Stomach (tissue), 4 donors: ENCODE data around the gene KLF17.

Source experiments
- CTCF ChIP-seq, 7 experiments: fragments of 450-650 bp in 4 of 7; fragments of 200-600 bp in 3 of 7; sonication (generic) in 3 of 7; IDR thresholded peaks; one replicate each; pipeline ENCODE4 v1.5.1; 2016 to 2019; ENCODE audit warnings: antibody characterized with exemption in 7 of 7, control low read depth in 2 of 7, mild to moderate bottlenecking in 1 of 7
- POLR2A ChIP-seq, 4 donors: fragments of 450-650 bp; IDR thresholded peaks; one replicate each; pipeline ENCODE4 v1.6.1; 2016; ENCODE audit warnings: antibody characterized with exemption in 4 of 4, control low read depth in 2 of 4, mild to moderate bottlenecking in 1 of 4, moderate library complexity in 1 of 4

GRCh38 chr1:44170281-44170823 is 51.7 kb downstream of the KLF17 start:
- no peak for TF ChIP-seq POLR2A (IDR thresholded peaks at IDR 0.05)
- TF ChIP-seq CTCF (IDR thresholded peaks at IDR 0.05) = no peak
